Spleen (tissue), 7 donors: Measurements from ENCODE around the gene PPP2R3A.

Experiments used
- POLR2A ChIP-seq, 3 donors: fragments of 450-650 bp; IDR thresholded peaks; one replicate each; pipeline ENCODE4 v1.5.1; 2017; ENCODE audit warnings: antibody characterized with exemption in 3 of 3, mild to moderate bottlenecking in 1 of 3
- POLR2AphosphoS5 ChIP-seq, 3 donors: sonication (generic); formaldehyde crosslinking; IDR thresholded peaks; one replicate each; pipeline ENCODE4 v1.5.1; 2017; ENCODE audit warnings: antibody characterized with exemption in 3 of 3
- TF ChIP-seq, protein P1 (sequence below), 11 experiments: fragments of 200-600 bp in 7 of 11; fragments of 450-650 bp in 4 of 11; sonication (generic) in 4 of 11; IDR thresholded peaks in 8 of 11; conservative IDR thresholded peaks in 3 of 11; 1 replicate in 7 of 11; 2 replicates in 4 of 11; pipeline versions ENCODE4 v1.4.0 to v1.8.0; 2016 to 2021; ENCODE audit warnings: antibody characterized with exemption in 11 of 11, inconsistent platforms in 4 of 11, mild to moderate bottlenecking in 1 of 11
- donor health status: DM: no; HTN: no; CAD: no; lungs with moderate emphysema.
- donor health status: DM: no; HTN: no; CAD: no.
- donor health status: DM: no; HTN: no; CAD: no.

DNA sequence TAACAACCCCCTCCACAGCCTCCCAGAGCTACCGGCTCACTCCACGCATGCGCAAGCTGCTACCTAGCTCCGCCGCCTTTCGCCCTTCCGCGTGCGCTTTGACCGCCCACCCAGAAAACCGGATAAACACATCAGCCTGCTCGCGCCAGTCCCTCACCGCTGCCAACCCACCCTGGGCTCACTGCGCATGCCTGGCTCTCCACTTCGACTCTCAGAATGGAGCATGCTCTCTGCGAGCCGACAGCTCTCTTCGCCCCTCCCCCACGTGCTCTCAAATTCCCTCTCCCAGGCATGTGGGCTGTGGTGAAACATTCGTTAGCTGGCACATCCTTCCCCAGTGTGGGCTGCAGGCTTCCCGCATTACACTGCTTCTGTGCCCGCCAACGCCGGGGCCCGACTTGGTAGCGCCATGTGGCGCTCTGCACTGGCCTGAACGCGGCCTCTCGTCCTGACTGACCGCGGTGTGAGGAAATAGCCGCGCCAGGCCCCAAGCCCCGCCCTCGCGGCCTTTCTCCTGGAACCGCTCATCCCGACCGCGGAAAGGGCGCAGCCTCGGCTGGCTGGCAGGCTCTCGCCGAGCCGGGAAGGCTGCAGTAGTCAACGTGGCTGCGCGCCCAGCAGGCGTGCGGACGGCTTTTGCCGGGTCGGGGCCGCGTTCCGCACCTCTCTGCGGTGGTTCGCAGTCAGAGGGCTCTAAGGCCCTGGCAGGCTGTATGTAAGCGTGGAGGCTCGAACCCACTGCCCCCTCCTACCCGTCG, 231.1 kb downstream of the PPP2R3A start:
- TF ChIP-seq, protein P1, sequence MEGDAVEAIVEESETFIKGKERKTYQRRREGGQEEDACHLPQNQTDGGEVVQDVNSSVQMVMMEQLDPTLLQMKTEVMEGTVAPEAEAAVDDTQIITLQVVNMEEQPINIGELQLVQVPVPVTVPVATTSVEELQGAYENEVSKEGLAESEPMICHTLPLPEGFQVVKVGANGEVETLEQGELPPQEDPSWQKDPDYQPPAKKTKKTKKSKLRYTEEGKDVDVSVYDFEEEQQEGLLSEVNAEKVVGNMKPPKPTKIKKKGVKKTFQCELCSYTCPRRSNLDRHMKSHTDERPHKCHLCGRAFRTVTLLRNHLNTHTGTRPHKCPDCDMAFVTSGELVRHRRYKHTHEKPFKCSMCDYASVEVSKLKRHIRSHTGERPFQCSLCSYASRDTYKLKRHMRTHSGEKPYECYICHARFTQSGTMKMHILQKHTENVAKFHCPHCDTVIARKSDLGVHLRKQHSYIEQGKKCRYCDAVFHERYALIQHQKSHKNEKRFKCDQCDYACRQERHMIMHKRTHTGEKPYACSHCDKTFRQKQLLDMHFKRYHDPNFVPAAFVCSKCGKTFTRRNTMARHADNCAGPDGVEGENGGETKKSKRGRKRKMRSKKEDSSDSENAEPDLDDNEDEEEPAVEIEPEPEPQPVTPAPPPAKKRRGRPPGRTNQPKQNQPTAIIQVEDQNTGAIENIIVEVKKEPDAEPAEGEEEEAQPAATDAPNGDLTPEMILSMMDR (IDR thresholded peaks at IDR 0.05 in 8 of 11, conservative IDR thresholded peaks at IDR 0.05 in 3 of 11) = peak in 2 of 11 experiments; percentile 2 to 9
- peak in 2 of 3 donors; percentile 39 to 54 for TF ChIP-seq POLR2A (IDR thresholded peaks at IDR 0.05)
- peak; percentile 90 to 95 (median 94) for TF ChIP-seq POLR2AphosphoS5 (IDR thresholded peaks at IDR 0.05)
